HCT116 (cell line): ENCODE measurements around the gene SLC41A2.

Source experiments
- EZH2 ChIP-seq: fragments of 200-600 bp; sonication (generic); IDR thresholded peaks from 2 replicates; pipeline ENCODE4 v1.6.1; 2017; ENCODE audit warnings: antibody characterized with exemption, mixed run types
- MAX ChIP-seq: IDR thresholded peaks from 2 replicates; pipeline ENCODE4 v1.6.1; 2012
- POLR2A ChIP-seq: IDR thresholded peaks from 2 replicates; pipeline ENCODE4 v1.7.0; 2011; ENCODE audit warnings: borderline replicate concordance; ENCODE audit not compliant: insufficient read depth, insufficient read length; ENCODE audit errors: extremely low read depth
- RAD21 ChIP-seq: IDR thresholded peaks from 2 replicates; pipeline ENCODE4 v1.6.1; 2012; ENCODE audit warnings: low read depth, mild to moderate bottlenecking
- TF ChIP-seq, protein P1 (sequence below), 3 experiments: fragments of 200-600 bp in 1 of 3; sonication (generic) in 1 of 3; IDR thresholded peaks in 2 of 3; conservative IDR thresholded peaks in 1 of 3; 2 replicates each; pipeline ENCODE4 v1.5.1; 2012 to 2017; ENCODE audit warnings: low read depth in 2 of 3, low read length in 2 of 3, antibody characterized with exemption in 1 of 3, borderline replicate concordance in 1 of 3, control low read depth in 1 of 3, mild to moderate bottlenecking in 1 of 3, mixed read lengths in 1 of 3, mixed run types in 1 of 3, moderate library complexity in 1 of 3; ENCODE audit not compliant: insufficient read depth in 1 of 3

- TF ChIP-seq, protein P1, sequence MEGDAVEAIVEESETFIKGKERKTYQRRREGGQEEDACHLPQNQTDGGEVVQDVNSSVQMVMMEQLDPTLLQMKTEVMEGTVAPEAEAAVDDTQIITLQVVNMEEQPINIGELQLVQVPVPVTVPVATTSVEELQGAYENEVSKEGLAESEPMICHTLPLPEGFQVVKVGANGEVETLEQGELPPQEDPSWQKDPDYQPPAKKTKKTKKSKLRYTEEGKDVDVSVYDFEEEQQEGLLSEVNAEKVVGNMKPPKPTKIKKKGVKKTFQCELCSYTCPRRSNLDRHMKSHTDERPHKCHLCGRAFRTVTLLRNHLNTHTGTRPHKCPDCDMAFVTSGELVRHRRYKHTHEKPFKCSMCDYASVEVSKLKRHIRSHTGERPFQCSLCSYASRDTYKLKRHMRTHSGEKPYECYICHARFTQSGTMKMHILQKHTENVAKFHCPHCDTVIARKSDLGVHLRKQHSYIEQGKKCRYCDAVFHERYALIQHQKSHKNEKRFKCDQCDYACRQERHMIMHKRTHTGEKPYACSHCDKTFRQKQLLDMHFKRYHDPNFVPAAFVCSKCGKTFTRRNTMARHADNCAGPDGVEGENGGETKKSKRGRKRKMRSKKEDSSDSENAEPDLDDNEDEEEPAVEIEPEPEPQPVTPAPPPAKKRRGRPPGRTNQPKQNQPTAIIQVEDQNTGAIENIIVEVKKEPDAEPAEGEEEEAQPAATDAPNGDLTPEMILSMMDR (IDR thresholded peaks at IDR 0.05 in 2 of 3, conservative IDR thresholded peaks at IDR 0.05 in 1 of 3; ENCODE audit: borderline replicate concordance in 1 of 3, insufficient read depth in 1 of 3, low read depth in 2 of 3, low read length in 2 of 3), result no peak
- TF ChIP-seq POLR2A (no peak), EZH2 (no peak), MAX (no peak), RAD21 (no peak)
Measured at GRCh38 chr12:104910196-104910840, 47.8 kb downstream of the SLC41A2 start.
